Measurements from ENCODE around the gene PYGO1.
"Not testable (repeated sequence)": the region's sequence is repeated elsewhere in the genome, so short reads cannot be mapped to it uniquely, and the experiment has no call there.

Gene PYGO1

GRCh38 chr15:55507567-55507966, 80.6 kb downstream of the PYGO1 start:
- DNase-seq (ENCODE audit: low read depth, low spot score), result no peak

GRCh38 chr15:55505407-55505806, 82.7 kb downstream of the PYGO1 start:
- DNase-seq (ENCODE audit: low read depth, low spot score), result not testable (repeated sequence)

DNA sequence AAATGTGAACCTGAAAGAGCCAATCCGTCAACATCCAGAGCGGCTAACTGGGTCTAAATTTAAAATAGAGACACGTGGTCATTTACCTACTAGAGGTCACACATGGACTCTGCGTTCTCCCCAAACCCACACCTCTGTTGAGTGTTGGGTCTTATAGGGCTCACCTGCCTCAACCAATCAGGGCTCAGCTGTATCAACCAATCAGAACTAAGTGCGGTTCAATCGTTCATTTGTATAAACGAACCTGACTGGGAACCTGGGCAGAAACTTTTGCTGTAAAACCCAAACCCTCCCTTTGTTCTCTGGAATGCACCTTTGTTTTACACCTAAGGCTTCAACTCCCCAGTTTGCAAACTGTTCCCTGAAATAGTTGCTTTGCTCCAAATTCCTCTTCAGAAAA, 89.0 kb downstream of the PYGO1 start:
- DNase-seq (ENCODE audit: low read depth, low spot score), result no peak

DNA sequence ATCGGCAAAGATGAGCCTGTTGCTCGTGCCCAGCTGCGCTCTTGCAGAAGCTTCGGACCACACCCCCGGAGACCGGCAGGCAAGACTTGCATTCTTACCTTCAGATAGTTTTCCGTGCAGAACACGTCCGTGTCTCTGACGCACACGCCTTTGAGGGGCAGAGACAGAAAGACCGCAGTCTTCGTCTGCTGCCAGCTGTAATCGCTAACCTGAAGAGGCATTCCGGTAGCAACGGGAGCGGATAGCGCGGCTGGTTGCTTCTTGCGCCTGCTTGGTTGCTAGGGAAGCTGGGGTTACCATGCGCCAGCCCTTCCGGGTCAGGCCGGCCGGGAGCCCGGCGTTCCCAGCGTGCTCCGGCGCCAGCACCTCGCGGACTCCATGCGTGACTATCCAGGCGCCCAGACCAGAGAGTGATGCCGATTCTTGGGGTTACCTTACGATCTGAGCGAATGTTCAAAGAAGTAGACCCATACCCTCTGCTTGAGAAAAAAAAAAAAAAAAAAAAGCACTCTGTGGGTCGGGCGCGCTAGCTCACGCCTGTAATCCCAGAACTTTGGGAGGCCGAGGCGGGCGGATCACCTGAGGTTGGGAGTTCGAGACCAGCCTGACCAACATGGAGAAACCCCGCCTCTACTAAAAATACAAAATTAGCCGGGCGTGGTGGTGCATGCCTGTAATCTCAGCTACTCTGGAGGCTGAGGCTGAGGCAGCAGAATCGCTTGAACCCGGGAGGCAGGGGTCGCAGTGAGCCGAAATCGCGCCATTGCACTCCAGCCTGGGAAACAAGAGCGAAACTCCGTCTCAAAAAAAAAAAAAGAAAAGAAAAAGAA, 89.8 kb downstream of the PYGO1 start:
- DNase-seq (ENCODE audit: low read depth, low spot score), result peak; percentile 95

DNA sequence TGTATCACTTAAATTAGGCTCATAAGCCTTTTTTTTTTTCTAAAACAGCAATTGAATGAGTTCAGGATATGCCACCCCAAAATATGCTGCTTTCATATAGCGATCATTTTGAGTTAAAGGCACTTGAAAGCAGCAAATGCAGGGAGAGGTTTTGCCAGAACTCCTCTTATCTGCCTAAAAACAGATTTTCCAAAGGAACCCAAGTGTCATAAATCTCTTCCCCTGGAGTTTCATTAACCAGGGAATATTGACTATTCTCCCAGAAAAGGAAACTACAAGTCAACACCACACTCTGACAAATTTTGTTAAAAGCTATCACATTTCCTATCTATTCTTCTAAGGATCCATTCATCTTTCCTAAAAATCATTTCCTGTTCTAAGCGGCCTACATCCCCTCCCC, 91.4 kb downstream of the PYGO1 start:
- DNase-seq (ENCODE audit: low read depth, low spot score), result no peak

DNA sequence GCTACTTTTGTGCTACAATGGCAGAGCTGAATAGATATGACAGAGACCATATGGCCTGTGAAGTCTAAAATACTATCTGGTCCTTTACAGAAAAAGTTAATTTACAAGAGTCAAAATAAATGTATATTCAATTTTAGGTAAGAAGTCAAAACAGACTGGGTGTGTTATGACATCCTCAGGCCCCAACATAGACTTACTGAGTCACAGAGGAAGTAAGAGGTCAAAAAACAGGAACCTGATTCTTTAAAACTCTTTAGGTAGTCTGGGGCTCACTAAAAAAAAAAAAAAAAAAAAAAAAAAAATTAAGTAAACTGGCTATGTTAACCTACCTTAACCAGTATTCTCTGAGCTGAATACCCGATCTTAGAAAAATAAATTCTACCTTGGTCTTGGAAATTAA, 93.2 kb downstream of the PYGO1 start:
- no peak for DNase-seq (ENCODE audit: low read depth, low spot score)

GRCh38 chr15:55488952-55489600, 99.1 kb downstream of the PYGO1 start:
- peak; percentile 58 for DNase-seq (ENCODE audit: low read depth, low spot score)
